ENCODE results near the gene CITED2.

GRCh38 chr6:139378226-139378625, 3.8 kb upstream of the CITED2 start:
- TF ChIP-seq POLR2AphosphoS5 (IDR thresholded peaks at IDR 0.05; ENCODE audit: insufficient read depth in 1 of 2, low read depth in 1 of 2) (no peak), CTCF (IDR thresholded peaks at IDR 0.05) (no peak), POLR2A (IDR thresholded peaks at IDR 0.05) (no peak)

All from vagina (tissue), 2 donors.